OCI-LY3 (cell line): Measurements from ENCODE around the gene ITPR3.

Experiments
- H2AFZ ChIP-seq: fragments of 200-600, 300-600 bp; shearing (Covaris generic); 2 replicates; pipeline ENCODE4 v1.6.0; 2014; ENCODE audit warnings: antibody characterized with exemption, low read depth, low read length
- H3K27ac ChIP-seq: fragments of 200-600, 300-600 bp; sonication (generic); 2 replicates; pipeline ENCODE4 v1.5.1; 2014; ENCODE audit warnings: mild to moderate bottlenecking, low read length, moderate library complexity, mixed read lengths
- H3K27me3 ChIP-seq: fragments of 200-600, 300-600 bp; sonication (generic); 2 replicates; pipeline ENCODE4 v1.6.1; 2014; ENCODE audit warnings: low read depth, low read length, mixed read lengths
- H3K36me3 ChIP-seq: fragments of 200-600, 300-600 bp; sonication (generic); replicated peaks from 2 replicates; pipeline ENCODE3; 2014; ENCODE audit warnings: low read depth, low read length, mixed read lengths
- H3K4me1 ChIP-seq: fragments of 300-600, 200-600 bp; sonication (generic); 2 replicates; pipeline ENCODE4 v1.6.1; 2014; ENCODE audit warnings: low read length, mixed read lengths
- H3K4me2 ChIP-seq: fragments of 200-600, 300-600 bp; sonication (generic); 2 replicates; pipeline ENCODE4 v1.6.1; 2014; ENCODE audit warnings: low read length, mixed read lengths
- H3K4me3 ChIP-seq: fragments of 300-600, 200-600 bp; sonication (generic); 2 replicates; pipeline ENCODE4 v1.5.1; 2014; ENCODE audit warnings: antibody characterized with exemption, mild to moderate bottlenecking, low read length, moderate library complexity
- H3K79me2 ChIP-seq: fragments of 300-600, 200-600 bp; shearing (Covaris generic); 2 replicates; pipeline ENCODE4 v1.6.1; 2014; ENCODE audit warnings: mild to moderate bottlenecking, low read length, mixed read lengths
- H3K9ac ChIP-seq: fragments of 300-600, 200-600 bp; shearing (Covaris generic); 2 replicates; pipeline ENCODE4 v1.6.0; 2014; ENCODE audit warnings: mild to moderate bottlenecking, low read length, moderate library complexity
- H3K9me3 ChIP-seq: fragments of 200-600, 300-600 bp; shearing (Covaris generic); 2 replicates; pipeline ENCODE4 v1.6.1; 2014; ENCODE audit warnings: low read length, mixed read lengths; ENCODE audit not compliant: insufficient read depth
- H4K20me1 ChIP-seq: fragments of 200-600, 300-600 bp; sonication (generic); 2 replicates; pipeline ENCODE4 v1.6.1; 2016; ENCODE audit warnings: low read length, mixed read lengths; ENCODE audit not compliant: insufficient read depth
- EZH2phosphoT487 ChIP-seq: fragments of 200-600 bp; shearing (Covaris generic); IDR thresholded peaks from 2 replicates; pipeline ENCODE4 v1.6.1; 2018; ENCODE audit warnings: antibody characterized with exemption, mixed run types, low read depth
- TF ChIP-seq, protein P1 (sequence below): fragments of 200-600, 300-600 bp; sonication (generic); IDR thresholded peaks from 2 replicates; pipeline ENCODE4 v1.5.1; 2014; ENCODE audit warnings: antibody characterized with exemption, low read length, low read depth

The ITPR3 gene

DNA sequence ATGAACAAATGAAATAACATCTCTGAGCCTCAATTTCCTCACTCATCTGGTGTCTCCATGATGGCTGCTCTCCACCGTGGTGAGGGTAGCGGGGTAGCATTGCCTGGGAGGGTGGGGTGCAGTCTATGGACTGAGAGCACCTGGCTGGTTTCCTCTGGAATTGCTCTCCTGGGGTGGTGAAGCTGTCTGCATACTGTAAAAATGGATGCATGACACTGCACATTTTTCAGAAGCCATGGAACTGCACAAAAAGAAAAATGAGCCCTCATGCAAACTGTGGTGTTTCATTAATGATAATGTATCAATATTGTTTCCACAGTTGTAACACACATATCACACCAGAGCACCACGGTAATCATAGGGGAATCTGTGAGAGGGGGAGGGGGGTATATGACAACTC lies 12.1 kb upstream of the ITPR3 start:
- Histone ChIP-seq H3K4me3 (no peak overlapping the region), H3K9me3 (no peaks in the 10 kb centered on the region), H2AFZ (no peak overlapping the region), H3K79me2 (no peaks in the 10 kb centered on the region), H3K4me2 (no peak overlapping the region), H3K27ac (no peak overlapping the region), H3K4me1 (peaks cover 3% of the 10 kb centered on the region; the same call in 1 of the 2 replicates), H3K36me3 (no peaks in the 10 kb centered on the region), H4K20me1 (no peaks in the 10 kb centered on the region), H3K9ac (no peak overlapping the region), H3K27me3 (no peaks in the 10 kb centered on the region)
- no peak for TF ChIP-seq EZH2phosphoT487
- TF ChIP-seq, protein P1, sequence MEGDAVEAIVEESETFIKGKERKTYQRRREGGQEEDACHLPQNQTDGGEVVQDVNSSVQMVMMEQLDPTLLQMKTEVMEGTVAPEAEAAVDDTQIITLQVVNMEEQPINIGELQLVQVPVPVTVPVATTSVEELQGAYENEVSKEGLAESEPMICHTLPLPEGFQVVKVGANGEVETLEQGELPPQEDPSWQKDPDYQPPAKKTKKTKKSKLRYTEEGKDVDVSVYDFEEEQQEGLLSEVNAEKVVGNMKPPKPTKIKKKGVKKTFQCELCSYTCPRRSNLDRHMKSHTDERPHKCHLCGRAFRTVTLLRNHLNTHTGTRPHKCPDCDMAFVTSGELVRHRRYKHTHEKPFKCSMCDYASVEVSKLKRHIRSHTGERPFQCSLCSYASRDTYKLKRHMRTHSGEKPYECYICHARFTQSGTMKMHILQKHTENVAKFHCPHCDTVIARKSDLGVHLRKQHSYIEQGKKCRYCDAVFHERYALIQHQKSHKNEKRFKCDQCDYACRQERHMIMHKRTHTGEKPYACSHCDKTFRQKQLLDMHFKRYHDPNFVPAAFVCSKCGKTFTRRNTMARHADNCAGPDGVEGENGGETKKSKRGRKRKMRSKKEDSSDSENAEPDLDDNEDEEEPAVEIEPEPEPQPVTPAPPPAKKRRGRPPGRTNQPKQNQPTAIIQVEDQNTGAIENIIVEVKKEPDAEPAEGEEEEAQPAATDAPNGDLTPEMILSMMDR, result no peak

- Histone ChIP-seq H3K4me2 (no peak overlapping the region), H3K9ac (no peak overlapping the region), H3K9me3 (no peaks in the 10 kb centered on the region), H3K4me1 (peaks cover 3% of the 10 kb centered on the region; the same call in 1 of the 2 replicates), H3K27me3 (no peaks in the 10 kb centered on the region), H4K20me1 (no peaks in the 10 kb centered on the region), H3K79me2 (no peaks in the 10 kb centered on the region), H2AFZ (no peak overlapping the region), H3K4me3 (no peak overlapping the region), H3K27ac (no peak overlapping the region), H3K36me3 (no peaks in the 10 kb centered on the region)
- TF ChIP-seq, protein P1, result no peak
- TF ChIP-seq EZH2phosphoT487, result no peak
Measured at GRCh38 chr6:33609528-33609927, 11.6 kb upstream of the ITPR3 start.

GRCh38 chr6:33610067-33610466 lies 11.1 kb upstream of the ITPR3 start:
- H3K4me1 ChIP-seq, result peaks cover 3% of the 10 kb centered on the region; the same call in 1 of the 2 replicates
- H3K9me3 ChIP-seq, result no peaks in the 10 kb centered on the region
- H3K27ac ChIP-seq, result no peak overlapping the region
- H3K9ac ChIP-seq, result no peak overlapping the region
- H3K4me2 ChIP-seq, result no peak overlapping the region
- TF ChIP-seq, protein P1, result no peak
- no peak for TF ChIP-seq EZH2phosphoT487
- H3K36me3 ChIP-seq, result no peaks in the 10 kb centered on the region
- H4K20me1 ChIP-seq, result no peaks in the 10 kb centered on the region
- H3K79me2 ChIP-seq, result no peaks in the 10 kb centered on the region
- H3K27me3 ChIP-seq, result no peaks in the 10 kb centered on the region
- no peak overlapping the region for H2AFZ ChIP-seq
- no peak overlapping the region for H3K4me3 ChIP-seq

DNA sequence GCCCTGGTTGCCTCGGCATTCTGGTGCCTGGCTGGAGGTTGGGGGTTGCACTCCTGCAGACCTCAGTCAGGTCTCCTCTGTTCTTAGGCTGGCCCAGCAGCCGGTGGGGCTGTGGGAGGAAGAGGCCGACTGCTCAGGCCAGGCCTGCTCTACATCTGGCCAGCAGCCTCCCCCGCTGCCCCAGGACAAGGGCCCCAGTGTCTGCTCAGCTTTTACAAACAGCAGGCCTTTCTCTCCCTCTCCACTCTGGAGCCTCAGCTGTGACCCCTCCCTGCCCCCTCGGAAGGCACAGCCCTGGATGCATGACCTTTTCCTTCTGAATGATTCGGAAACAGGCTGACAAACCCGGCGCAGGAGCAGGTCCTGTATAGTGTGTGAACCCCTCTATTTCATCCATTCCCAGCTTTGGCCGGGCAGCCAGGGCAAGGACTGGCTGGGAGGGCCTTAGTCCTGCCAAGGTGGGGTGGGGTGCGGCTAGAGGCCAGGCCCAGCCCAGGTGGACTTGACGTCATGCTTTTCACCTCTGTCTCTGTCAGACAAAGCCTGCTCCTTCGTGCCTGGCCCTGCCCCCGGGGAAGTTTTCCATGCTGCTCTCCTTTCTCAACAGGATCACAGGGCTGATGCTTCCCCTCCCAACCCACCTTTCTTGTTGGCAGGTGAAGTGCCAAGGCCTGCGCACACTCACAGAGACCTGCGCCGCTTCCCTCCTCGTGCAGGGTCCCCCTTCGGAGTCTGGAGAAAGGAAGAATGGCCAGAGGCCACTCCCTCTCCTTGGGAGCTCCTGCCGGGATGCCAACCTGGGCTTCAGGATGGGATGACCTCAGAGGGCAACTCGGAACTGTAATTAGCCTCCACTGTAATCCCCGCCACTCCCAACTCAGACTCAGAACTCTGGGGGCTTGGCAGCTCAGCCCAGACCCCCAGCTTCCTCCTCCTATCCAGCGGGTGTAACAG lies 10.1 kb upstream of the ITPR3 start:
- Histone ChIP-seq H3K27me3 (no peaks in the 10 kb centered on the region), H3K79me2 (no peaks in the 10 kb centered on the region), H3K4me1 (peaks cover 3% of the 10 kb centered on the region; the same call in 1 of the 2 replicates), H2AFZ (no peak overlapping the region), H3K9ac (no peak overlapping the region), H3K4me3 (no peak overlapping the region), H3K27ac (no peak overlapping the region), H4K20me1 (no peaks in the 10 kb centered on the region), H3K36me3 (no peaks in the 10 kb centered on the region), H3K9me3 (no peaks in the 10 kb centered on the region), H3K4me2 (no peak overlapping the region)
- TF ChIP-seq, protein P1, result no peak
- TF ChIP-seq EZH2phosphoT487, result no peak
